HK-2 (cell line): ENCODE measurements around the gene OOSP4B.
"Not testable (repeated sequence)": the region's sequence is repeated elsewhere in the genome, so short reads cannot be mapped to it uniquely, and the experiment has no call there.

Experiments used
- DNase-seq: peaks from one replicate; pipeline ENCODE4 v3.0.0-alpha.2; 2018; ENCODE audit not compliant: unreplicated experiment

OOSP4B gene

DNA sequence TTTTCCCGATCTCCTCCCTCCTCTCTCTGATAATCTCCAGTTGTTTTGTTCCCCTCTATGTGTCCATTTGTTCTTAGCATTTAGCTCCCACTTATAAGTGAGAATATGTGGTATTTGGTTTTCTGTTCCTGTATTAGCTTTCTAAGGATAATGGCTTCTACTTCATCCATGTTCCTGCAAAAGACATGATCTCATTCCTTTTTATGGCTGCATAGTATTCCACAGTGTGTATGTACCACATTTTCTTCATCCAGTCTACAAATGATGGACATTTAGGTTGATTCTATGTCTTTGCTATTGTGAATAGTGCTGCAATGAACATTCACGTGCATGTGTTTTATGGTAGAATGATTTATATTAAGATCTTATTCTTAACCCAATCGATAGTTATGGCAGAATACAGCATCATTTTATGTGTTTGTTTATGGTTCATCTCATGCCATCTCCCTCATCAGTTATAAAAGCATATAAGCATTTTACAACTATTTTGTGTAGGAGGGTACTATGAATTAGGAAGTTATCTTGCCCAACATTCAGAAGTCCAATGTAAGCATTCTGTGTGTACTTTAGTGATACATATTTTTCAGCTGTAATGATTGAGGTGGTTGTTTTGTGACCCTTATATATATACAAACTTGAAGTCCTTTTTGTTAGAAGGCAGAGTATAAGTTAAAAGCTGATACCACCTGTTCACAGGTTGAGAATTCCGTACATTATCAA, 42.7 kb downstream of the OOSP4B start:
- no peak for DNase-seq

GRCh38 chr11:60064111-60064510, 47.1 kb downstream of the OOSP4B start:
- DNase-seq, result no peak

GRCh38 chr11:60065801-60066200, 48.8 kb downstream of the OOSP4B start:
- DNase-seq, result no peak

DNA sequence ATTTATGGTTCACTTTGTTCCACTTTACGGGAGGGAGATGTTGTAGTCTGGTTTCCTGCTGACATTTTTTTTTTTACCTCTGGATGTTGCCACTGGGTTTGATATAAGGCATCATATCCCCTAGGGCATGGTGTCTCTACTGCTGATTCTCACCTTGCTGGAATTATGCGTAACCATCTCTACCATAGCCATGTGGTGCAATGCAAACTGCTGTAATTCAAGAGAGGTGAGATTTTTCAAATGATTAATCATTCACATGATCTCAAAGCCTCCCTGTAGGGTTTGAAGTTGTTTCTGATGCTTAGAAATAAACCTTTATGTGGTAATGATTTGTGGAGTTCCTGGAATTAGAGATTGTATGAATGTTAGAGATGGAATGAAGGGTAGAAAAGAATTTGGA, 52.5 kb downstream of the OOSP4B start:
- no peak for DNase-seq

GRCh38 chr11:60071644-60072043, 54.7 kb downstream of the OOSP4B start:
- not testable (repeated sequence) for DNase-seq

GRCh38 chr11:60077216-60077817, 60.3 kb downstream of the OOSP4B start:
- no peak for DNase-seq

DNA sequence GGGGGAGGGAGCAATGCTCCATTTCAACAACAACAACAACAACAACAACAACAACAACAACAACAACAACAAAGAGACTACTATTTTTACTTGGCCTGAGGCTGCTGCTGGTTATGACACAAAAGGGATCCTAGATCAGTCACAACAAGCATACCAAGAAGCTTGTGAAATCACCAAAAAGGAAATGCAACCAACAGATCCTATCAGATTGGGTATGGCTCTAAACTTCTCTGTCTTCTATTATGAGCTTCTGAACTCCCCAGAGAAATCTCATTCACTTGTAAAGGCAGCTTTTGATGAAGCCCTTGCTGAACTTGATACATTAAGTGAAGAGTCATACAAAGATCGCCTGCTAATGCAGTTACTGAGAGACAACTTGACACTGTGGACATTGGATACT, 61.0 kb downstream of the OOSP4B start:
- DNase-seq, result no peak

- no peak for DNase-seq
These were observed 61.8 kb downstream of the OOSP4B start for GRCh38 chr11:60078745-60079144.

DNA sequence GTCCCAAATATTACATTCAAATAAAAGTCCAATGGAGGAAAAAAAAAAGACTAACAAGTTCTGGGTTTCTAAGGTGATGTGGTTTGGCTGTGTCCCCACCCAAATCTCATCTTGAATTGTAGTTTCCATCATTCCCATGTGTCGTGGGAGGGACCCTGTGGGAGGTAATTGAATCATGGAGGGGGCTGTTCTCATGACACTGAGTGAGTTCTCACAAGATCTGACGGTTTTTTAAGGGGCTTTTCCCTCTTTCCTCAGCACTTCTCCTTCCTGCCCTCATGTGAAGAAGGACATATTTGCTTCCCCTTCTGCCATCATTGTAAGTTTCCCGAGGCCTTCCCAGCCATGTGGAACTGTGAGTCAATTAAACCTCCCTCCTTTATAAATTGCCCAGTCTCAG, 63.6 kb downstream of the OOSP4B start:
- no peak for DNase-seq
